Inflammatory macrophage treated with lipopolysaccharide for 1 hour (primary cell): Measurements from ENCODE around the gene SOX6.

Experiments used
- DNase-seq, 2 donors: peaks; one replicate each; pipeline ENCODE4 v3.0.0-alpha.2; 2020 to 2022

The SOX6 gene

GRCh38 chr11:16265022-16265421 lies 91.3 kb downstream of the SOX6 start:
- DNase-seq, result no peak

GRCh38 chr11:16262645-16262955 lies 93.7 kb downstream of the SOX6 start:
- DNase-seq, result no peak

- DNase-seq, result no peak
Observed at GRCh38 chr11:16261836-16262644, 94.3 kb downstream of the SOX6 start.

GRCh38 chr11:16252373-16252772 lies 104.0 kb downstream of the SOX6 start:
- no peak for DNase-seq

- DNase-seq, result no peak
Observed at GRCh38 chr11:16248248-16248647, 108.1 kb downstream of the SOX6 start.

GRCh38 chr11:16242806-16243205 lies 113.5 kb downstream of the SOX6 start:
- no peak for DNase-seq

GRCh38 chr11:16240687-16241086 lies 115.7 kb downstream of the SOX6 start:
- DNase-seq, result no peak

GRCh38 chr11:16239141-16240105 lies 116.9 kb downstream of the SOX6 start:
- DNase-seq, result no peak

- no peak for DNase-seq
Observed at GRCh38 chr11:16226245-16226644, 130.1 kb downstream of the SOX6 start.

- no peak for DNase-seq
Observed at GRCh38 chr11:16225623-16226022, 130.7 kb downstream of the SOX6 start.

GRCh38 chr11:16223558-16223957 lies 132.8 kb downstream of the SOX6 start:
- no peak for DNase-seq

- DNase-seq, result no peak
Observed at GRCh38 chr11:16217631-16218030, 138.7 kb downstream of the SOX6 start.

GRCh38 chr11:16216831-16217230 lies 139.5 kb downstream of the SOX6 start:
- DNase-seq, result no peak

GRCh38 chr11:16215352-16215751 lies 141.0 kb downstream of the SOX6 start:
- DNase-seq, result no peak

GRCh38 chr11:16211407-16211806 lies 144.9 kb downstream of the SOX6 start:
- no peak for DNase-seq

- DNase-seq, result no peak
Observed at GRCh38 chr11:16204261-16204660, 152.1 kb downstream of the SOX6 start.

GRCh38 chr11:16195651-16196050 lies 160.7 kb downstream of the SOX6 start:
- no peak for DNase-seq

- no peak for DNase-seq
Observed at GRCh38 chr11:16194566-16194965, 161.8 kb downstream of the SOX6 start.

GRCh38 chr11:16193897-16194381 lies 162.4 kb downstream of the SOX6 start:
- DNase-seq, result no peak

- DNase-seq, result no peak
Observed at GRCh38 chr11:16191868-16192240, 164.5 kb downstream of the SOX6 start.

GRCh38 chr11:16191212-16191867 lies 165.0 kb downstream of the SOX6 start:
- DNase-seq, result no peak

- DNase-seq, result no peak
Observed at GRCh38 chr11:16186680-16187079, 169.7 kb downstream of the SOX6 start.

GRCh38 chr11:16185042-16185441 lies 171.3 kb downstream of the SOX6 start:
- DNase-seq, result no peak
